Measurements from ENCODE around the gene RADX. TPM values are rescaled to one million over a fixed set of nuclear protein-coding genes. Genes with fewer than 3 reads are reported as not detected.

The RADX gene
- total and polyA plus RNA-seq, 2 donors (not counting 3 experiments of a cell fraction or from before 2014, with no cell fraction given), result 0.12 TPM; not detected in 1

DNA sequence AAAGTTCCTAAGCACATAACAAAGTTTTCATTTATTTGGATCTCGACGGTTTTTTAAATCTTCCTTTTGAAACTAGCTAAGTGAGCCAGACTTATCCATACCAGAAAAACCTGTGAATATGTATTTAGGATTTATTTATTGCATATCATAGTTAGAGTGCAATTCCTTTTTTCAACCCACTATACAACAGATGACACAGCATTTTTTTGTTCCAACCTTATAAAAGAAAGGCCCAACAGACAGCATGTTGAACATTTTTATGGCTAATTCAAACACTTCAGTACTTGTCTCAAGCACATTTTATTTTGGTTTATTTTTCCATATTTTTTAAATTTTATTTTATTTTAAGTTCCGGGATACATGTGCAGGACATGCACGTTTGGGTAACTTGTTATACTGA lies 99.6 kb downstream of the RADX start:
- no peaks in the 10 kb centered on the region for H3K36me3 ChIP-seq (ENCODE audit: control insufficient read depth in 2 of 2, extremely low read depth in 1 of 2, insufficient read depth in 2 of 2, low read length in 2 of 2)
- FAIRE-seq, result no peak
- dilution Hi-C loops (cut with MboI; ENCODE audit: extremely low pct_ligation_motif_present, low sequenced_read_pairs), result no loop called here

More for the DNA sequence above, 99.6 kb downstream of the RADX start:
- BruUV-seq (replicated peaks), result no TSS peak
- H3K4me2 ChIP-seq (ENCODE audit: insufficient read depth, low read length), result no peak overlapping the region
- H3K4me1 ChIP-seq (ENCODE audit: control insufficient read depth, extremely low read depth, insufficient read depth, low read length), result no peaks in the 10 kb centered on the region
- no peaks in the 10 kb centered on the region for H3K9me1 ChIP-seq (replicated peaks; ENCODE audit: control insufficient read depth, extremely low read depth, insufficient read depth, low read length)
- H2AFZ ChIP-seq (ENCODE audit: low read depth, low read length), result no peak overlapping the region
- intact Hi-C loops (cut with micrococcal nuclease), result no loop called here
- TF ChIP-seq MYC (IDR thresholded peaks at IDR 0.05; ENCODE audit: low read depth, low read length), result no peak
- no peak for TF ChIP-seq POLR2A (IDR thresholded peaks at IDR 0.05; ENCODE audit: low read depth, low read length)
- TF ChIP-seq, protein P1, sequence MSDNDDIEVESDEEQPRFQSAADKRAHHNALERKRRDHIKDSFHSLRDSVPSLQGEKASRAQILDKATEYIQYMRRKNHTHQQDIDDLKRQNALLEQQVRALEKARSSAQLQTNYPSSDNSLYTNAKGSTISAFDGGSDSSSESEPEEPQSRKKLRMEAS (IDR thresholded peaks at IDR 0.05; ENCODE audit: insufficient read depth, insufficient read length), result no peak
- no peak for TF ChIP-seq FOS (IDR thresholded peaks at IDR 0.05; ENCODE audit: borderline replicate concordance, insufficient read depth, low read length)
- no peak for TF ChIP-seq JUN (IDR thresholded peaks at IDR 0.05; ENCODE audit: borderline replicate concordance, insufficient read depth, insufficient read length, low read depth)
- TF ChIP-seq GATA2 (IDR thresholded peaks at IDR 0.05; ENCODE audit: insufficient read depth, insufficient read length, low read depth, low read length), result no peak
- TF ChIP-seq POLR2AphosphoS5 (IDR thresholded peaks at IDR 0.05; ENCODE audit: insufficient read depth, low read depth, low read length), result no peak
- TF ChIP-seq, protein P2, sequence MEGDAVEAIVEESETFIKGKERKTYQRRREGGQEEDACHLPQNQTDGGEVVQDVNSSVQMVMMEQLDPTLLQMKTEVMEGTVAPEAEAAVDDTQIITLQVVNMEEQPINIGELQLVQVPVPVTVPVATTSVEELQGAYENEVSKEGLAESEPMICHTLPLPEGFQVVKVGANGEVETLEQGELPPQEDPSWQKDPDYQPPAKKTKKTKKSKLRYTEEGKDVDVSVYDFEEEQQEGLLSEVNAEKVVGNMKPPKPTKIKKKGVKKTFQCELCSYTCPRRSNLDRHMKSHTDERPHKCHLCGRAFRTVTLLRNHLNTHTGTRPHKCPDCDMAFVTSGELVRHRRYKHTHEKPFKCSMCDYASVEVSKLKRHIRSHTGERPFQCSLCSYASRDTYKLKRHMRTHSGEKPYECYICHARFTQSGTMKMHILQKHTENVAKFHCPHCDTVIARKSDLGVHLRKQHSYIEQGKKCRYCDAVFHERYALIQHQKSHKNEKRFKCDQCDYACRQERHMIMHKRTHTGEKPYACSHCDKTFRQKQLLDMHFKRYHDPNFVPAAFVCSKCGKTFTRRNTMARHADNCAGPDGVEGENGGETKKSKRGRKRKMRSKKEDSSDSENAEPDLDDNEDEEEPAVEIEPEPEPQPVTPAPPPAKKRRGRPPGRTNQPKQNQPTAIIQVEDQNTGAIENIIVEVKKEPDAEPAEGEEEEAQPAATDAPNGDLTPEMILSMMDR (IDR thresholded peaks at IDR 0.05; ENCODE audit: extremely low read depth in 1 of 2, insufficient read depth in 1 of 2, low read depth in 1 of 2, low read length in 2 of 2), result no peak
- ChIA-PET POLR2A (no interaction called here), CTCF (no interaction called here)
- no peaks in the 10 kb centered on the region for H3K27me3 ChIP-seq (ENCODE audit: control insufficient read depth in 2 of 2, insufficient read depth in 2 of 2, low read length in 2 of 2)
- H3K9me3 ChIP-seq (replicated peaks; ENCODE audit: control insufficient read depth, insufficient read depth, low read length), result no peaks in the 10 kb centered on the region
- H4K20me1 ChIP-seq (replicated peaks; ENCODE audit: control insufficient read depth, extremely low read depth, insufficient read depth, low read length), result no peaks in the 10 kb centered on the region
- H3K9ac ChIP-seq (replicated peaks; ENCODE audit: extremely low read depth, insufficient read depth, low read length), result no peak overlapping the region
- H3K79me2 ChIP-seq (ENCODE audit: control insufficient read depth, insufficient read depth, low read length), result no peaks in the 10 kb centered on the region
- DNase-seq (ENCODE audit: low read depth, low spot score), result no peak
- no peak overlapping the region for H3K27ac ChIP-seq (ENCODE audit: insufficient read depth, low read depth, low read length)
- no peak overlapping the region for H3K4me3 ChIP-seq (replicated peaks in 1 of 3; ENCODE audit: insufficient read depth in 1 of 3, low read depth in 1 of 3, low read length in 3 of 3)

Data from endothelial cell of umbilical vein (primary cell).